Measurements from ENCODE around the gene TUBGCP5. TPM values are rescaled to one million over a fixed set of nuclear protein-coding genes. Genes with fewer than 3 reads are reported as not detected.

Gene TUBGCP5
- total RNA-seq, 1 donor: 37.5 TPM

GRCh38 chr15:22978691-22979237, 60.6 kb downstream of the TUBGCP5 start:
- no peak for TF ChIP-seq CTCF (IDR thresholded peaks at IDR 0.05; ENCODE audit: insufficient read depth, low read length)
- H3K4me3 ChIP-seq (ENCODE audit: low read depth, low read length): peak overlapping the region; percentile 96
- DNase-seq (ENCODE audit: low read depth): no peak

- no peak overlapping the region for H3K4me3 ChIP-seq (ENCODE audit: low read depth, low read length)
- DNase-seq (ENCODE audit: low read depth): no peak
- no peak for TF ChIP-seq CTCF (IDR thresholded peaks at IDR 0.05; ENCODE audit: insufficient read depth, low read length)
These were observed 64.6 kb downstream of the TUBGCP5 start for GRCh38 chr15:22974745-22975144.

GRCh38 chr15:22973987-22974386, 65.4 kb downstream of the TUBGCP5 start:
- DNase-seq (ENCODE audit: low read depth): no peak
- H3K4me3 ChIP-seq (ENCODE audit: low read depth, low read length): no peak overlapping the region
- TF ChIP-seq CTCF (IDR thresholded peaks at IDR 0.05; ENCODE audit: insufficient read depth, low read length): no peak

- no peak for DNase-seq (ENCODE audit: low read depth)
- no peak for TF ChIP-seq CTCF (IDR thresholded peaks at IDR 0.05; ENCODE audit: insufficient read depth, low read length)
- no peak overlapping the region for H3K4me3 ChIP-seq (ENCODE audit: low read depth, low read length)
These were observed 66.1 kb downstream of the TUBGCP5 start for GRCh38 chr15:22973286-22973685.

GRCh38 chr15:22969489-22969888, 69.9 kb downstream of the TUBGCP5 start:
- TF ChIP-seq CTCF (IDR thresholded peaks at IDR 0.05; ENCODE audit: insufficient read depth, low read length): no peak
- no peak overlapping the region for H3K4me3 ChIP-seq (ENCODE audit: low read depth, low read length)
- DNase-seq (ENCODE audit: low read depth): no peak

- DNase-seq (ENCODE audit: low read depth): peak; percentile 90
- no peak for TF ChIP-seq CTCF (IDR thresholded peaks at IDR 0.05; ENCODE audit: insufficient read depth, low read length)
- no peak overlapping the region for H3K4me3 ChIP-seq (ENCODE audit: low read depth, low read length)
These were observed 71.0 kb downstream of the TUBGCP5 start for GRCh38 chr15:22968366-22968765.
